ENCODE measurements around the gene ABCB11.
"Not testable (repeated sequence)": the region's sequence is repeated elsewhere in the genome, so short reads cannot be mapped to it uniquely, and the experiment has no call there.

ABCB11 gene

DNA sequence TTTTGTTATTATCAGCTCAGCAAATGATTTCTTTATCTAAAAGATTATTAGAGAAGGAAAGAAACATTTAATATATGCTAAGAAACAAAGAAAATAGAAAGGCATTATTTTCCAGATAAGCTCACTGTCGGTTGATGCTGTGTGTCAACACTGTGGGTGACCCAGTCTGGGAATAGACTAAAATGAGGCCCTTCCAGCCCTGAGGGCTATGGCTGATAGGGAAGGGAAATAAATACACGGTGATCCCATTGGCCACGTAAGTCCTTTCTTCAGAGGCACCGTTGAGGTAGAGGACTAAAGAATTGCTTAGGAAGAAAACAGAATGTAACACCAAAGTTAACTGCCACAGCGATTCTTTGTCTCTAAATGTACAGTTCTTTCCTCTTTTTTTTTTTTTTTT, 1.8 kb downstream of the ABCB11 start:
- ATAC-seq (no peak), DNase-seq (no peak)
- Mint-ChIP-seq H3K4me3 (no peak overlapping the region), H3K27me3 (no peaks in the 10 kb centered on the region), H3K9me3 (peaks cover 13% of the 10 kb centered on the region), H3K27ac (no peak overlapping the region), H3K36me3 (ENCODE audit: low read depth) (no peaks in the 10 kb centered on the region), H3K4me1 (peaks cover 6% of the 10 kb centered on the region)

DNA sequence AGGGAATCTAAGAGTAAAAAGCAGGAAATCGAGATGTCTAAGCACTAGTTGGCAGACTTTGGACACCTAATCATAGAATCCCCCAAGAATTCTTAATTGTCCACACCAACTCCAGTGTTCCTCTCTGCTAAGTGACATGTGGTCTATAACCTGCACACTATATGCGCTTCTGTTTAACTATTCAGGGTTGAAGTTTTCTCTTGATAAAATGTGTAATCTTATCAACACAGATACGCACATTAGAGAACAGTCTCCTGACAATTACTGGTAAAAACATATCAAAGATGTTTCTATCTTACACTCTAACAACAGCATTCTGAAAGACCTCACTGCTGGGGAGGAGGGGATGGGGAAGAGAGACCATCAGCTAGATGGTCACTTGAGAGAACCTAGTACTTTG, 3.9 kb downstream of the ABCB11 start:
- Mint-ChIP-seq H3K27ac (no peak overlapping the region), H3K4me1 (peaks cover 6% of the 10 kb centered on the region)

DNA sequence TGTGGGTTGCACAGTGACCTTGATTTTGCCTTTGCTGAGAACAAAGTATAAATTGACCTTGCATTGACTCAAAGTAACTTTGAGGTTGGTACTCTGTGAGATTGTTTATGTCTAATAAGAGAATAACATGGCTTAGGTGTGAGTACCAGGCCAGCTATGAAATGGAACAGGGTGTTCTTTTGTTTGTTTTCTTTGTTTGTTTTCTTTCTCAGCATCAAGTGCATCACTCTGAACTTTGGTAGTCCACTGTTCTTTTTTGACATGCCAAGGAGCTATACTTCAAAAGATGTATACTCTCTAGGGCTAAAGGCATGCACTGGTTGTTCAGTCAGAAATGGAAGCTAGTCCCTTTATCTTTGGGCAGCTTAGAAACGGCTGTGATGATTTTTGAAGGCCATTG, 5.1 kb downstream of the ABCB11 start:
- no peak overlapping the region for H3K4me3 Mint-ChIP-seq
- H3K27ac Mint-ChIP-seq: no peak overlapping the region
- ATAC-seq: no peak

More for the DNA sequence above, 3.9 kb downstream of the ABCB11 start:
- no peaks in the 10 kb centered on the region for H3K36me3 Mint-ChIP-seq (ENCODE audit: low read depth)
- H3K9me3 Mint-ChIP-seq: no peaks in the 10 kb centered on the region
- no peaks in the 10 kb centered on the region for H3K27me3 Mint-ChIP-seq
- ATAC-seq: no peak
- DNase-seq: no peak
- no peak overlapping the region for H3K4me3 Mint-ChIP-seq

DNA sequence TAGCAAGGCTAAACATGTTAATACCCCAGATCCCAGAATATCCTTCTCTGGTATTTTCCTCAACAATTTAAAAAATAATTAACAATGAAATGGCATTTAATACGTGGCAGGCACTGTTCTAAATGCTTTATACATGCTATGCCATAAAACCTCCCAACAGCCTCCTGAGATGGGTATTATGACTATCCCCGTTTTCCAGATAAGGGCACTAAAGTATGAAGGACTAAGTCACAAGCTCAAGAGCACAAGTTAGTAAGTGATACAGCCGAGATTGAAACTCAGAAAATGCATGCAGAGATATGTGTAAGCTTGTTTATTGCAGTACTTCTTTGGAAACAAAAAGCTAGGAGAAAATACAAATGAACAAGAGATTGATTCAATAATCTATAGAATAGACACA, 8.0 kb downstream of the ABCB11 start:
- ATAC-seq (no peak), DNase-seq (no peak)
- Mint-ChIP-seq H3K36me3 (ENCODE audit: low read depth) (no peaks in the 10 kb centered on the region), H3K4me1 (peaks cover 6% of the 10 kb centered on the region), H3K9me3 (no peaks in the 10 kb centered on the region), H3K27me3 (peaks cover 2% of the 10 kb centered on the region), H3K27ac (no peak overlapping the region), H3K4me3 (no peak overlapping the region)

More for the DNA sequence above, 5.1 kb downstream of the ABCB11 start:
- no peaks in the 10 kb centered on the region for H3K27me3 Mint-ChIP-seq
- H3K9me3 Mint-ChIP-seq: no peaks in the 10 kb centered on the region
- H3K4me1 Mint-ChIP-seq: peaks cover 6% of the 10 kb centered on the region
- no peaks in the 10 kb centered on the region for H3K36me3 Mint-ChIP-seq (ENCODE audit: low read depth)
- DNase-seq: no peak

DNA sequence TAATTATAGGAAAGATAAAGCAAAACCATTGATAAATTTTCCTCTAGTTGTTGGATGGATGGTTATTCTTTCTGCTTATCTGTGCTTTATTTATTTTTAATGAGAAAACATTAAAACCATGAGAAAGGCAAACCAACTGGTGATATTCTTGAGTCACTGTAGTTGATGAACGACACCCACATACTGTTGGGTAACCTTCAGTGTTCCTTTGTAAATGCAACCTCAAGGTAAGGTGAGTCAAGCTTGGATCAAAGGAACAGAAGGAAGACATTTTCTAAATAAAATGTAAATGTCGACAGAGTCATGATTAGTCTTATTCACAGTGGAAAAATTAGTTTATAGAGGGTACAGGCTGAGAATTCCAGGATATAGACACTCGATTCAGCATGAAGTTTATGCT, 12.7 kb downstream of the ABCB11 start:
- no peak for DNase-seq
- Mint-ChIP-seq H3K4me1 (no peaks in the 10 kb centered on the region), H3K27me3 (peaks cover 8% of the 10 kb centered on the region), H3K36me3 (ENCODE audit: low read depth) (peaks cover 2% of the 10 kb centered on the region), H3K4me3 (no peak overlapping the region), H3K27ac (no peak overlapping the region), H3K9me3 (peaks cover 5% of the 10 kb centered on the region)
- ATAC-seq: no peak

DNA sequence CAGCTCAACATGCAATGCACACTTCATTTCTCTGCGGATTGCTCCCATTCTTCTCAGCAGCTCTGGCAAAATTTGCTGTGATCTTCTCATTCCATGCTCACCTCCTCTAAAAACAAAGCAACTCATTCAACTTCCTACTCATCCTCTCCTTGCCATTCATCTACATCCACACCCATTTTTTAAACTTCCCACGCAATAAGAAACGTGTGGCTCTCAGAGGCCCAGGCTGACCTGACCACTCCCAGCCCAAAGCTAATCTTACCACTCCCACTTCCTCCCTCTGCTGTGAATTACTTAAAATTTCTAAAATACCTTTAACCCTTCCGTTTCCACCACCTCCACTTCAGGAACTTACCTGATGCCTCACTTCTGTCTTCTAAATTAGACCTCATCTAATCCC, 15.2 kb downstream of the ABCB11 start:
- Mint-ChIP-seq H3K36me3 (ENCODE audit: low read depth) (peaks cover 2% of the 10 kb centered on the region), H3K4me1 (no peaks in the 10 kb centered on the region), H3K9me3 (peaks cover 5% of the 10 kb centered on the region), H3K4me3 (no peak overlapping the region), H3K27ac (no peak overlapping the region), H3K27me3 (peaks cover 8% of the 10 kb centered on the region)
- no peak for ATAC-seq
- DNase-seq: no peak

DNA sequence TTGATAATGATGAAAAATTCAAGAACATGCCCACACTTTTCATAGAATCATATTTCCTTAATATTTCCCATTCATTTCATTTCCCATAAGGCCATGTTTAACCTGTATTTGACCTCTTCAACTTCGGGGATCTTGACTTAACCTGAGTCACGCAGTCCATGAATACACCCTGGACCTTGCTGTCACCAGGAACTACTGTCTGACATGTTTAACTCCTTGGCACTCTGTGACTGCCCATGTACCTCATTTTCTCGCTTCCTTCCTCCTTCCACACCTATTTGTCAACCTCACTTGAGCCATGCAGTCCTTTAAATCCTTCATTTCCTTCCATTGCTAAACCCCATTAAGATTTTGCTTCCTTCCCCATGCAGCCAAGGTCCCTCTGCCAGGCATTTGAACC, 16.3 kb downstream of the ABCB11 start:
- no peak for DNase-seq
- peaks cover 6% of the 10 kb centered on the region for H3K27me3 Mint-ChIP-seq
- H3K36me3 Mint-ChIP-seq (ENCODE audit: low read depth): peaks cover 2% of the 10 kb centered on the region
- no peak for ATAC-seq
- peaks cover 5% of the 10 kb centered on the region for H3K9me3 Mint-ChIP-seq
- H3K4me3 Mint-ChIP-seq: no peak overlapping the region
- H3K27ac Mint-ChIP-seq: no peak overlapping the region
- no peaks in the 10 kb centered on the region for H3K4me1 Mint-ChIP-seq

DNA sequence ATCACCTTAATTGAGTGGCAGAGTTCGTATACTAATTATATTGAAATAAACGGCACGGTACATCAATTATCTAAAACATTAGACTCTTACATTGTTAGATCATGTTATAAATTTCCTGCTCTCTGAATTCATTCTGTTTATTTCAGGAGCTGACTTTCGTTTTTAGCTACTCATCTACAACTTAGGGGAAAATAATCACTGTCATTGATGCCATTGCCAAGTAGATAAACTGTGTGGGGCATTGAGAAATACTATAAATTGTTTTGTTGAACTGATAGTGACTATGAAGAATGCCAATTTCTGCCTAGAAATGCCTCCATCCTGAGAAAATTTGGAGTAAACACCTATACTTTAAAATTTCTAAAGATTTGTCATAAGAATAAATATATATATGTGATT, 17.5 kb downstream of the ABCB11 start:
- Mint-ChIP-seq H3K4me3 (no peak overlapping the region), H3K4me1 (no peaks in the 10 kb centered on the region), H3K27me3 (peaks cover 5% of the 10 kb centered on the region), H3K36me3 (ENCODE audit: low read depth) (peaks cover 2% of the 10 kb centered on the region), H3K27ac (no peak overlapping the region), H3K9me3 (peaks cover 5% of the 10 kb centered on the region)
- ATAC-seq (no peak), DNase-seq (no peak)

DNA sequence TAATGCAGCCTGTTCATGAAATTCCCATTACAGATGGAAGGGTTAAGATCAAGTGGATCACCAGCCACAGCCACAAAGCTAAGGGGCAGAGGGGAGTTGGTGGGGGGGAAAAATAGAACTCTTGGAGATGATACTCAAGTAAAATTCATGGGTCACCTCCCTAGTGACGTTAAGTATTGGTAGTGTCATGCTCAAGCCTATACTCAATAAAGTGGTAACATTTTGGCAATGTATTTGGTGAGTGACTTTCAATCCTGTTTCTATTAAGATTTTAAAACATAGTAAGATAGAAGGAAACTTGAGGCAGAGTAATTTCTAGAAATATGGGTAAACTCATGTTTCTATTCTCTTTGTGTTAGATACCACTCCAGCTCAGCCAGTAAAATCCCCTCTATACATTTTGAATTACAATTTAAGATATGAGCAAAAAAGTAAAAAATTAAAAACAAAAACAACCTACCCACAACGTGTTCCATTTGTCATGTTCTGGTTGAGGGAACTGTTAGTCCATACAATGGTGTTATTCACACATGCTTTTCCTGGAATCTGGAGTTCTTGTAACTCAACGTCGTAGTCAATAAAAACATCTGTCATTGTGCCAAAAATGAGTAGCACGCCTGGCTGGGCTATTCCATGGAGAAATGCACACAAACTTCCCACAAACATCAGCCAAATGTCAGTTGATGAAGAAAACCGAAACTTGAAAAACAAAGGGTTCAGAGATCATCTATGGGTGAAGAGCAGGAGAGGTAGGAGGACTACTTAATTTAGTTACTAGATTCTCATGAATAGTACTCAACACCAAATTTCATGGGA, 18.1 kb downstream of the ABCB11 start:
- ATAC-seq (no peak), DNase-seq (no peak)
- peaks cover 5% of the 10 kb centered on the region for H3K27me3 Mint-ChIP-seq
- H3K4me3 Mint-ChIP-seq: no peak overlapping the region
- no peak overlapping the region for H3K27ac Mint-ChIP-seq
- peaks cover 3% of the 10 kb centered on the region for H3K4me1 Mint-ChIP-seq
- peaks cover 5% of the 10 kb centered on the region for H3K9me3 Mint-ChIP-seq
- peaks cover 2% of the 10 kb centered on the region for H3K36me3 Mint-ChIP-seq (ENCODE audit: low read depth)

DNA sequence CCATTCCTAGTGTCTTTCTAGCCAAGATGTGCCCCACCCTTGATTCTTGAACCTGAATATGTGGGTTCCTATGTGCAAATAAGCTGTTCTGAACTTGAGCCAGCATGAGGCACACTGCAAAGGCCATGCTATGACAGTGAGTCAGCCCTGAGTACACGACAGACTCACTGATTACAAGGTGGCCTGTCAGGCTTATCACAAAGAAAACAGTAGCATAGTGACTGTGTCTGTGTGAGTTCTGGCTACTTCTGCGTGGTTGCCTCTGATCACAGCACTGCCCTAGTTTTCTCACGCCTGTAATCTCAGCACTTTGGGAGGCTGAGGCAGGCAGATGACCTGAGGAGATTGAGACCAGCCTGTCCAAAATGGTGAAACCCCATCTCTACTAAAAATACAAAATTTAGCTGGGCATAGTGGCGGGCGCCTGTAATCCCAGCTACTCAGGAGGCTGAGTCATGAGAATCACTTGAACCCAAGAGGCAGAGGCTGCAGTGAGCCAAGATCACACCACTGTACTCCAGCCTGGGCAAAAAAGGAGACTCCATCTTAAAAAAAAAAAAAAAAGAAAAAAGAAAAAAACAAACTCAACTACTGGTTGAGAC, 18.8 kb downstream of the ABCB11 start:
- H3K9me3 Mint-ChIP-seq; H3K27ac Mint-ChIP-seq; H3K27me3 Mint-ChIP-seq; H3K4me3 Mint-ChIP-seq; H3K36me3 Mint-ChIP-seq (ENCODE audit: low read depth); DNase-seq; H3K4me1 Mint-ChIP-seq: not testable (repeated sequence)
- ATAC-seq: peak; percentile 89

DNA sequence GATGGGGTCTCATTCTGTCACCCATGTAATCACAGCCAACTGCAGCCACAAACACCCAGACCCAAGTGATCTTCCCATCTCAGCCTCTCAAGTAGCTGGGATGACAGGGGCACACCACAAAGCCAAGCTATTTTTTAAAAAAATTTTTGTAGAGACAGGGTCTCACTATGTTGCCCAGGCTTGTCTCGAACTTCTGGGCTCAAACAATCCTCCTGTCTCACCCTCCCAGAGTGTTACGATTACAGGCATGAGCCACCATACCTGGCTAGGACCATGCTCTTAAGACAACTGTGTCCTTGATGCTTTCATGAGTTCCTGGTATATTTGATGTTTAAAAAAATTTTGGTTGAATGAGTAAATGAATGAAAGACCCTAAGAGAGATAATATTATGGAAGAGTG, 19.4 kb downstream of the ABCB11 start:
- ATAC-seq (no peak), DNase-seq (no peak)
- H3K36me3 Mint-ChIP-seq (ENCODE audit: low read depth): peaks cover 2% of the 10 kb centered on the region
- peaks cover 5% of the 10 kb centered on the region for H3K9me3 Mint-ChIP-seq
- H3K4me1 Mint-ChIP-seq: peaks cover 8% of the 10 kb centered on the region
- H3K4me3 Mint-ChIP-seq: no peak overlapping the region
- H3K27ac Mint-ChIP-seq: no peak overlapping the region
- H3K27me3 Mint-ChIP-seq: peaks cover 5% of the 10 kb centered on the region

DNA sequence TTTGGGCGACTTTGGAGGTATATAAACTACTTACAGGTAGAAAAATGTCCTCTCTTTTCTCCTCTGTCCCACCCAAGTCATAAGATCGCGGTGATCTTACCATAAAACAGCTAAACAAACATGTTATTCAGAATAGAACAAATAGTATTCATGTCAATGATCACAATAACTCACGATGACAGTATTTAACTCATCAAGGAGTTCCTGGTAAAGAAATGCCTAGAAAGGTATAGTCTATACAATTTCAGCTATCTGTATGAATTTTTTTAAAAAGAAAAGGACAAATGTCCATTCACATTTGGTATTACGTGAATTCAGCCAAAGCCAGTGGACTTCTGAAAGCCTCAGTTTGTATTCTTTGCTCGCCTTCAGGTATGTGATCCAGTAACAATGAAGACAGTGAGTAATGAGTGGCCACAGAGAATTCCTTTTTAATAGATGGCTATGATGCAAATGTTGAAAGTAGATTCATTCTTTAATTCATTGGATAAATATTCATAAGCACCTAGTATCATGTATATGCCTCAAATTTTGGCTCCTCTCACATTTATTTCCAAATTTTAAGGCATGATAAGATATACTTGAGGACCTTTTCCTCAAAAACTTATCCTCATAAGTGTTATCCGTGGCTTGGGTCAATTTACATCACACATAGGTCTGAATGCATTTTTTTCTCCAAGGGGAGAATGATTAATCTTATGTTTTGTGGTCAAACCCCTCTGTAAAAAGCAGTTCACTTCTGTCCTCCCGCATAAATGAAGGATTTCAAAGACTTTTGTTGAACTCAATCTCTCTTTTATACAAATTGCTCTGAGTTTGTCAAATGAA, 20.3 kb downstream of the ABCB11 start:
- Mint-ChIP-seq H3K4me1 (peaks cover 8% of the 10 kb centered on the region), H3K4me3 (no peak overlapping the region), H3K27ac (no peak overlapping the region), H3K36me3 (ENCODE audit: low read depth) (peaks cover under 1% of the 10 kb centered on the region), H3K27me3 (peaks cover 2% of the 10 kb centered on the region), H3K9me3 (peaks cover 3% of the 10 kb centered on the region)
- no peak for ATAC-seq
- DNase-seq: no peak

DNA sequence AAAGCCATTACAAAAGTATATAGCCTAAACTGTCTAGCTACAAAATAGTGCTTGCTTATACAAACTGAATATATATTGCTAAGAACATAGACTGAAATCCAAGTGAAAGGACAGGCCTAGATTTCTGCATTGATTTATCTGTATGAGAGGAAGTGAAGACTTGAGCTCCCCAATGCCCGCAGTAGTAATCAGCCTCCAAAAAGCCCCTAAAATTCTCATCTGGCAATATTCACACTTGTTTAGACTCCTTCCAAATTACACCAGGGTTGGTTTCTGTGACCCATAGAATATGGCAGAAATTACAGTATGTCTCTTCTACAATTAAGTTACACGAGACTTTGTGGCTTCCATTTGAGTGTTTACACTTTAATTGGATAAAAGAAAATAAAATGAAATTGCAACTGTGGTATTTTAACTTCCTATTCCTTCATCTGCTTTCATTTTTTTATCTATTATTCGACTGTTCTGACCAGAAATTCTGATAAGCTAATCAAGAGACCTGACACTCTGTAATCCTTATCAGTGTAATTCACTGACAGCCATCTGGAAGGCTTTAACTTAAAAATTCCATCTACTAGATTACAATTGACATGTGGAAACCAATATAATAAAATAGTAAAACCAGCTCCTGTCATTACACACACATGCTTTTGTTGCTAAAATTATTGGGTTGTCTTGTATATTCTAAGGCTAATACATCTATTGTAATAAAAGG, 21.1 kb downstream of the ABCB11 start:
- Mint-ChIP-seq H3K27ac (no peak overlapping the region), H3K4me3 (no peak overlapping the region), H3K27me3 (no peaks in the 10 kb centered on the region), H3K4me1 (peaks cover 8% of the 10 kb centered on the region), H3K9me3 (no peaks in the 10 kb centered on the region), H3K36me3 (ENCODE audit: low read depth) (no peaks in the 10 kb centered on the region)
- DNase-seq: no peak
- no peak for ATAC-seq

DNA sequence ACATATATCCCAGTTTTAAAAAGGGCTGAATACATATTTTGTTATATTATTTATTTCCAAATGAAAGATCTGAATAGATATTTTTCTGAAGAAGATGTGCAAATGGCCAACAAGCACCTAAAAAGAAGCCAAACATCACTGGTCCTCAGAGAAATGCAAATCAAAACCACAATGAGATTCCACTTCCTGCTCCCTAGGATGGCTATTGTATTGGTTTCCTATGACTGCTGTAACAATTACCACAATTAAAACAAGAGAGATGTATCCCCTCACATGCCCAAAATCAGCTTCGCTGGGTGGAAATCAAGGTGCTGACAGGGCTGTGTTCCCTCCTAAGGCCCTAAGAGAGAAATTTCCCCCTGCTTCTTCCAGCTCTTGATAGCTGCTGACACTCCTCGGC, 23.2 kb downstream of the ABCB11 start:
- Mint-ChIP-seq H3K4me3 (no peak overlapping the region), H3K27me3 (peaks cover 4% of the 10 kb centered on the region), H3K9me3 (no peaks in the 10 kb centered on the region), H3K36me3 (ENCODE audit: low read depth) (no peaks in the 10 kb centered on the region), H3K27ac (no peak overlapping the region), H3K4me1 (peaks cover 8% of the 10 kb centered on the region)
- ATAC-seq: no peak
- DNase-seq: no peak
